Activated CD4-positive, alpha-beta T cell treated with anti-CD3 and anti-CD28 coated beads, Interleukin-2, amount 50 U/mL, for 24 hours (primary cell): ENCODE measurements around the gene OR2H2.

ENCODE experiments used
- DNase-seq, 2 donors: peaks; one replicate each; pipeline ENCODE4 v3.0.0-alpha.2; 2020; ENCODE audit warnings: low read depth in 1 of 2, low spot score in 1 of 2

Gene OR2H2

DNA sequence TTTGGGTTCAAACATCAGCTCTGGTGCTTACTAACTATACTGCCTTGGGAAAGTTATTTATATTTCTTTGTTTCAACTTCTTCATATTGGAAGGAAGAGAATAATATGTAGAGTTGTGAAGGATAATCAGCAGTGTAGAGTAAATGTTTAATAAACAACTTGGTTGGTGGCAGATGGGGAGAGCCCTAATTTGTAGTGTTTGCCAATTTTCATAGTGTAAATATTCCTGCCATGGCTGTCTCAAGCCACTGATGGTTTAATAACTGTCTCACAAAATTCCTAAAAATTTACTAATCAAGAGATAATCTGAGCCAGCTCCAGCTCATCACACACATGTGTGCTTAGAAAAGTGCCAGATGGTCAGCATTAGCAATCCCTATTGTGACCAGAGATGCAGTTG, at the start of gene OR2H2:
Gene OR2H2 (plus strand): TSS at position 301 of the 400 bp plus-strand sequence. CDS start 2,824 bp downstream, outside the sequence.
- DNase-seq, result no peak

DNA sequence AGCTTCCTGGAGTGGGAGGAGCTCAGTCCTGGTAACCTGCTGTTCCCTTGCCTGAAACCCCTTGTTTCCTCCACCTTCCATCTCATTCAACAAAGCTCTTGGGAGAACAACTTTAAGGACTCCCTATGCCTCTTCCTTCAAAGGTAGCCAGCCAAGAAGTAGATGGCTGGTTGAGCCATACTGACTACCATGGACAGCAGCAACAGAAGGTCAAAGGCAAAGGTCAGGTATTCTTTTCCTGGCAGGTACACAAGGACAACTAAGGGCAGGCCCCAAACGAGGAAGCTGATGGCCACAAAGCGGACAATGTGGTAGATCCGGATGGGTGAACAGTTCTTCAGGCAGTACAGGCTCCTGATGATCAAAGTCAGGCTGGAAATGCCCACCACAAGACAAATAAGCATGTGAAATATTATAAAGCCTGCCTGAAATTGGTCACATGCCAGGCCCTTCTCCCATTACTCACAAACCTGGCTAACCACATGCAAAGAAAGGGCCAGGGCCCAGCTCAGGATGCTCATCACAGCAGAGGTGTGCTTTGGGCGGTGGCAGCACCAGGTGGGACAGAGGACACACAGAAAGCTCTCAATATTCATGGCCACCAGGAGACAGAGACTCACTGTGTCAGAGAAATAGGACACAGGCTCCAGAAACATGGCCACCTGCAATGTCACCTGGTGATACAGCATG, 47.1 kb upstream of the OR2H2 start:
- DNase-seq, result no peak

DNA sequence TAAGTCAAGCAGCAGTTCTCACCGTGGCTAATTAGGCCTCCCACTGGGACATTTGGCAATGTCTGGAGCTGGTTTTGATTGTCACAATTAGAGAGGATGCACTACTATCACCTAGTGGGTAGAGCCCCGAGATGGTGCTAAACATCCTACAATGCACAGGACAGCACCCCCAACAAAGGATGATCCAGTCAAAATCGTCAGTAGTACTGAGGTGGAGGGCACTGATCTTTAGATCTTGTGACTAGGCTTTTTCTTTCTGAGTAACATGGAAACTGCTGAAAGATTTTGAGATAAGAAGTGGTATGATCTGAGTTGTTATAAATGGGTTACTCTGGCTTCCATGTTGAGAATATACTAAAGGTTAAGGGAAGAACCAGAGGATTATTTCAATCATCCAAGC, 37.3 kb upstream of the OR2H2 start:
- no peak for DNase-seq

DNA sequence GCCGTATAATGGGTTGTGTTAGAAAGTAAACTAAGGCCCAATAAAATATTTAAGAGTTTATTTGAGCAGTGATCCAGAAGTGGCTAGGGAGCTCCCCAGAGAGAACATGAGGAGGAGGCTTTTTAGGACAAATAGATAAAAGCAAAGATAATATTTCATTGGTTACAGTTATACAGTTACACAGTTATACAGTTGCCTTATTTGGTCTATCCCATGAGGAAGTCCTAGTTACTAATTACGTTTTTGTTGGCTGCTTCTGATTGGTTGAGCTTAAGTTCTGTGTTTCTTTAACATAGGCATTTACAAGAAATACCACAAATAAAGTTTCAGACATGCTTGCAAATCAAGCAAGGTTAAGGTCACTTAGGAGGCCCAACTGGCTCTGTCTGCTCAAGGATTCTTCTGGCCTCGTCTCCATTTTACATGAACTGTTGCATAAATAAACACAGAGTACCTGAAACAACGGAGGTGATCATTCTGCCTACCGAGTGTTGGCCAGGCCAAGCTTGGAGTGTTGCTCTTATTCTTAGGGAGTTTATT, 32.3 kb upstream of the OR2H2 start:
- DNase-seq, result peak in 1 of 2 donors; percentile 27

DNA sequence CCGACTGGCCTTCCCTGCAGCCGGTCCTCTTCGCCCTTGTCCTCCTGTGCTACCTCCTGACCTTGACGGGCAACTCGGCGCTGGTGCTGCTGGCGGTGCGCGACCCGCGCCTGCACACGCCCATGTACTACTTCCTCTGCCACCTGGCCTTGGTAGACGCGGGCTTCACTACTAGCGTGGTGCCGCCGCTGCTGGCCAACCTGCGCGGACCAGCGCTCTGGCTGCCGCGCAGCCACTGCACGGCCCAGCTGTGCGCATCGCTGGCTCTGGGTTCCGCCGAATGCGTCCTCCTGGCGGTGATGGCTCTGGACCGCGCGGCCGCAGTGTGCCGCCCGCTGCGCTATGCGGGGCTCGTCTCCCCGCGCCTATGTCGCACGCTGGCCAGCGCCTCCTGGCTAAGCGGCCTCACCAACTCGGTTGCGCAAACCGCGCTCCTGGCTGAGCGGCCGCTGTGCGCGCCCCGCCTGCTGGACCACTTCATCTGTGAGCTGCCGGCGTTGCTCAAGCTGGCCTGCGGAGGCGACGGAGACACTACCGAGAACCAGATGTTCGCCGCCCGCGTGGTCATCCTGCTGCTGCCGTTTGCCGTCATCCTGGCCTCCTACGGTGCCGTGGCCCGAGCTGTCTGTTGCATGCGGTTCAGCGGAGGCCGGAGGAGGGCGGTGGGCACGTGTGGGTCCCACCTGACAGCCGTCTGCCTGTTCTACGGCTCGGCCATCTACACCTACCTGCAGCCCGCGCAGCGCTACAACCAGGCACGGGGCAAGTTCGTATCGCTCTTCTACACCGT, 31.5 kb upstream of the OR2H2 start:
- DNase-seq, result no peak

DNA sequence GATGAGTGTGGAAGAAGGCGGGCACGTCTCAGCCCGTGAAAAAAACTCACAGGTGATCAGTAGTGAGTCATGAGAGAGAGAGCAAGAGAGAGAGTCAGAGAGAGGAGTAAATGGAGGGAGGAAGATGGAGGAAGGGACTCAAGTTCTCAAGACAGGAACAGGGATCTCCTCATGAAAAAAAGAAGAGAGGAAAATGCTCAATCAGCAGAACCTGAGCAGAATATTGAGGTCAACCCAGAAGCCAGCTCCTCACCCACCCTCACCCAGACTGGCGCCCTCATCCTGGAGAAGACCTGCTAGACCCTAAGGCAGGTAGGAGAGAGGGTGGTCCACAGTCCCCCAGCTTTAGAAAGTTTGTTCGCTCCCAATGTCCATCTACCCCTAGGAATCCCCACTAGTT, 30.2 kb upstream of the OR2H2 start:
- DNase-seq, result no peak

DNA sequence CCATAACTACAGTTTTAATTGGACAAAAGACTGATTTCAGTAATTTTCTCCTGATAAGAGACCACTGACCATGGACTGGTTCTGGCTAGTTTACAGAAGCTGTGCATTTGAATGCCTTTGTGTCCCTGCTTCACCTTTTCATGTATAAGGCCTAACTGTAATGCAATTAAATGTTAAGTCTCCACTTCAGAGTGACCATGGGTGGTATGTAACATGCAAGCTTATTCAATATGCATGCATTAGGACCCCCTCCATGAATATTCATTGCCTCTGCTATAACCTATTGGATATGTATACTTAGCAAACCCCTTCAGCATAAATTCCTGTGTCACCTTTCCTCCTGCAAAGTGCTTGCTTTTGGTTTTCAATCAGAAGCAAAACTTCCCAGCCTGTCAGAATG, 27.6 kb upstream of the OR2H2 start:
- no peak for DNase-seq

DNA sequence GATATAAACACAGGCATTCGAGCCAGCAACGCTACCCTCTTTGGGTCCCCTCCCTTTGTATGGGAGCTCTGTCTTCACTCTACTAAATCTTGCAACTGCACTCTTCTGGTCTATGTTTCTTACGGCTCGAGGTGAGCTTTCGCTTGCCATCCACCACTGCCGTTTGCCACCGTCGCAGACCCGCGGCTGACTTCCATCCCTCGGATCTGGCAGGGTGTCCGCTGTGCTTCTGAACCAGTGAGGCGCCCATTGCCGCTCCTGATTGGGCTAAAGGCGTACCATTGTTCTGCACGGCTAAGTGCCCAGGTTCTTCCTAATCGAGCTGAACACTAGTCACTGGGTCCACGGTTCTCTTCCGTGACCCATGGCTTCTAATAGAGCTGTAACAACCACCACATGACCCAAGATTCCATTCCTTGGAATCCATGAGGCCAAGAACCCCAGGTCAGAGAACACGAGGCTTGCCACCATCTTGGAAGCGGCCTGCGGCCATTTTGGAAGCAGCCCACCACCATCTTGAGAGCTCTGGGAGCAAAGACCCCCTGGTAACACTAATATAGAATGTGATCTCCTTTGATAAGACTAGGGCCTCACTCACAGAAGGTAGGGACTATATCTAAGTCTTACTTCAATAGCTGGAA, 26.4 kb upstream of the OR2H2 start:
- DNase-seq, result no peak

DNA sequence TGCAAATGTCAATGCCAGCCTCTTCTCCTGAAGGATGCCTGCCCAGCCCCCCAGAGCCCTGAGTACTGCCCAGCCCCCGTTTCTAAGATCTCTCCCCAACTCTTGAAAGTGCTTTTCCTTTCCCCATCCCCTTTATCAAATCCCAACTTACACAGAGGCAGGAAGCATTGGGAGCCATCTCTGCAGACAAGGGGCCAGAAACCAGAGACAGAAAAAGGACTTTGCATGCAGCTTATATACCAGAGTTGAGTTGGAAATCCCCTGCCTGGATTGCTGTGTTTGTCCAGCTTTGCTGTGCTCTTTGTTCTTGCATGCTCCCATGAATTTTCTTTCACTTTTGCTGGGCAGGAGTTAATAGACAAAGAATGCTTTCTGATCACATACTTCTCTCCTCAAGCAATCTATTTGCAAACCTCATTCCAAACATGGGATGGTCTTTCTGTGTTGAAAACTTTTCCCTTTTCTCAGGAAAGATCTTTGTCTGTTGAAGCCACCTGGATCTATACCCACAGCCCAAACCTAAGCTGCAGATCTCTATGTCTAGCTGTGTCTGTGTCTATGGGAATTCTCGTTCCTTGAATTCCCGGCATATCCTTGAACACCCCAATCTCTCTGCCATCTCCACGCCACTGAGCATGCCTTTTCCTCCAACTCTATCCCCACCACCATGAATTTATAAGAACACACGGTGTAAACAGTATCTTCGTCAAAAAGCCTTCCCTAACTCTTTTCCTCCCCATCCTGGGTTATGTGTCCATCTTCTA, 25.2 kb upstream of the OR2H2 start, which contains the start of gene UBD:
Gene UBD (minus strand): TSS at position 209 of the 764 bp plus-strand sequence. CDS start 31 bp downstream, at position 178.
- no peak for DNase-seq

DNA sequence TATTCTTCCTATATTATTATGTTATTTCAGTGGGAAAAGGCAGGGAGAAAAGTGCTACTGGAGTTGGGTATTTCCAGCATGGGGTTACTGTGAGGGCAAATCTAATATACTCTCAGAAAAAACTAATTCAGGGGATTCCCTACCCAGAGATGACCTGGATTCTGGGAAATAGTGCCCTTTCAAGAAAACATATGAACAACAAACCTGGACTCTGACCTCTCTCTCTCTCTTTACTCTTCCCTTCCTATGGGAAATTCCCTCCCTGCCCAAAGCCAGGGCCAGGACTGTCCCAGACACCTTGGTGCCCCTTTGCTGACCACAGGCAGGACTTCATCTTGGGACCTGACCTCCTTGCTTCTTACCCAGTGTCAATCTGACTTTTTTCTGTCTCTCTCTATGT, 23.8 kb upstream of the OR2H2 start:
- no peak for DNase-seq

DNA sequence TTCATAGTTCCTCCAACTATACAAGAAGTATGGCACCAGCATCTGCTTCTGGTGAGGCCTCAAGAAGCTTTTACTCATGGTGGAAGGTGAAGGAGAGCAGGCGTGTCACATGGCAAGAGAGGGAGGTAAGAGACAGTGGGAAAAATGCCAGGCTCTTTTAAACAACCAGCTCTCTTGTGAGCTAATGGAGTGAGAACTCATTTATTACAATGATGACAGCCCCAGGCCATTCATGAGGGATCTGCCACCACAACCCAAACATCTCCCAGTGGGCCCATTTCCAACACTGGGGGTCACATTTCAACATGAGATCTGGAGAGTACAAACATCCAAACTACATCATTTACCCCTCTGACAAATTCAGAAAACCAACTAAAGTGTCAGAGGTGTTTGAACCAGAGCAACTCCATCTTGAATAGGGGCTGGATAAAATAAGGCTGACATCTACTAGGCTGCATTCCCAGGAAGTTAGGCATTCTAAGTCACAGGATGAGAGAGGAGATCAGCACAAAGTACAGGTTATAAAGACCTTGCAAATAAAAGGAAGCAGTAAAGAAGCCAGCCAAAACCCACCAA, 23.2 kb upstream of the OR2H2 start:
- no peak for DNase-seq

DNA sequence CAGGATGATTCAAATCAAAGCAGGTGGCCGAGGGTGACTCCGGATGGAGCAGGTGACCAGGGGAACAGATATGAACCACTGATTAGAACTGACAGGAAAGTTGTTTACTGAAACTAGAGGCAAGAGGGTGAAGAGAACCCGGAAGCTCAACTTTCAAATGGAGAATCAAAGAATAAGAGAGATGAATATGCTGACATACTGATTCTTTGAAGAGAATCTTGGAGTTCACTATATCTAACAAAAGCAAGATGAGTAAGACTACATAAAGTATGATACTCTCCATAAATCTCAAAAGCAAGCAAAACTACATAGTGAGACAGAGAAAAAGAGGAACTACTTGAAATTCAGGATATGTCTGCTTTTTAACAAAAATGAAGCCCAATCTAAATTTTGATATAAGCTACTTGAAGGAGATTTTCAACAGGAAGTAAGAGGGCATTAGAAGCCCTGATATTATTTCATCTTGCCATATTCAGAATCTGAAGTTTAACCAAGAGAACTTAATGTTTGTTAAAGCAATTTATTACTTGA, 21.4 kb upstream of the OR2H2 start:
- DNase-seq, result no peak

DNA sequence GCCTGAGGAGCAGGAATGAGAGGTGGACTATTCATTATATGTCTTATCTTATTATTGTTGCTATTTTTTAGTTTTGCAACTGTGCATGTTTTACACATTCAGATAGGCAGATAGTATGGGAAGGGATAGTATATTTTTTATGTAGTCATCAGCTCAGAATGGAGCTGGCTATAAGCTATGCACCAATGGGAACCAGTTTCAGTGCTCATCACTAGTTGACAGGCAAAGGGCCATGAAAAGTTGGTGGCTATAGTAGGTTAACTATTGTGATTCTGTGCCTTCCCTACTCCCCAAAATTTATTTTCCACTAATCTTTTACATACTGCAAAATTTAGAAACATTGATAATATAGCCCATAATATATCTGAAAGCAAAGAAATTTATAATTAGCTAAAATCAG, 20.0 kb upstream of the OR2H2 start:
- DNase-seq, result no peak

DNA sequence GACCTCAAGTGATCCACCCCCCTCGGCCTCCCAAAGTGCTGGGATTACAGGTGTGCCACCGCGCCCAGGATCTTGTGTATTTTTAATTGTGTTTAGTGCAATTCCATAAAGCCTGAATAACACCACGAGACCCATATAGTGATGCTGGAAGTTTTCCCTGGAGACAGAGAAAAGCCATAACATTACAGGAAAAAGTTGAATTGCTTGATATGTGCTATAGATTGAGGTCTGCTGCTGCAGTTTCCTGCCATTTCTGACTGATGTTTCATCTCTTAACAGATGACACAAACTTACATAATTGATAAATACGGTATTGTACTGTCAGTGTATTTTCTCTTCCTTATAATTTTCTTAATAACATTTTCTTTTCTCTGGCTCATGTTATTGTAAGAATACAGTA, 18.1 kb upstream of the OR2H2 start:
- no peak for DNase-seq

DNA sequence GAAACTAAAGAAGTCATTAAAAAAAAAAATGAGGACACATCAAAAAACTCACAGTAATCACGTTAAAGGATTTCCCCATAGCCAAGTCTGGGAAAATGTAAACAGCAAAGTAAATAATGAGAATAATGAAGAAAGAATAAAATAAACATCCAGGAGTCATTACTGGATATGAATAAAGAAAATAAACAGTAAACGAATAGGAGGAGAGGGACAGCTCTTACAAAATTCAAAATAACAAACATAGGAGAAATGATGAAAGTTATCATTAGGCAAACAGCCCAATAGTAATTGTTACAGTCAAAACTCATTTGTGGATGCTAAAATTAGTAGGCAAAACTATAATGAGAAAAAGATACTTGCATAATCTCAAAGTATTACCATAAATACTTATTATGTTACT, 17.4 kb upstream of the OR2H2 start:
- DNase-seq, result no peak

DNA sequence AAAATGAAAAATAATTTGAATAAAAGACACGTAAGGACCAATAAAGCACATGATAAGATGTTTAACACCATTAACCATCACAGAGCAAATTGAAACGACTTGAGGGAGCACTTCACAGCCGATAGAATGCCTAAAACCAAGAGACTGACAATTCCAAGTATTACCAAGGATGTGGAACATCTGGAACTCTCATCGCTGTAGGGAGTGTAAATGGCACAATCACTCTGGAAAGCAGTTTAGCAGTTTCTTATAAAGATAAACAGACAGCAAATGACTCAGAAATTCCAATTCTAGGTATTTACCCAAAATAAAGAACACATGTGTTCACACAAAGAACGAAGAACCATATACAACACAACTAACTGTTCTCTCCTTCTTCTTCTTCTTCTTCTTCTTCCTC, 16.9 kb upstream of the OR2H2 start:
- no peak for DNase-seq

DNA sequence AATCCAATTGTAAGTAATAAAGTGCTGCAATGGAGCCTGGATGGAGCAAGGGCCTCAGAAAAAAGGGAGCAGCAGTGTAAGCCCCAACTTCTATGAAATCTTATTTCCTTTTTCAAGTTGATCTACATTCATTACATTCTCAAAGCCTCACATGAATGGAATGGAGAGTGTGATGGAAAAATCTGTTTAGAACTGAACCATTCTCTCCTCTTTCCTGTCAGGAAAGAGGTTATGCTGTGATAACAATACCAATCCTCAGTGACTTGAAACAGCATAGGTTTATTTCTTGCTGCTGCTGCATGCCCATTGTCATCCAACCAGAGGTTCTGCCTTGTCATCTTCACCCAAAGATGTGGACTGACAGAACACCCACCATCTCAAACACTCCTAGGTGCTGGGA, 8.9 kb upstream of the OR2H2 start:
- no peak for DNase-seq

DNA sequence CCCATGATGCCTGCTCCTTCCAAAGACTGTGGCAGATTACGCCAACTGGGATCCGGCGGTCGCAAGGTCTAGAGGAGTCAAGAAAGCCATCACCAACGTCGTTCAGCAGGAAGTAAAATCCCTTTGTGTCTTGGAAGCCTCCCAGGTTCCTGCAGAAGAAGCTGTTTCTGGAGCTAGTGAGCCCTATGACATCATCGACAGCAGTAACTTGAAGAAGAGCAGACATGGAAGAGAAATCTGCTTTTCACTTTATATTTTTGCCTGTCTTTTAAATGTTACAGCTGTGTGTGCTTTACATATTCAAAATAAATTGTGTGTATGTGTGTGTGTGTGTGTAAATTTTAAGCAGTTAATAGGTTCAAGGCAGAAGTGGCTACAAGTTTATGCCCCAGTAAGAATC, 7.4 kb upstream of the OR2H2 start:
- DNase-seq, result no peak

DNA sequence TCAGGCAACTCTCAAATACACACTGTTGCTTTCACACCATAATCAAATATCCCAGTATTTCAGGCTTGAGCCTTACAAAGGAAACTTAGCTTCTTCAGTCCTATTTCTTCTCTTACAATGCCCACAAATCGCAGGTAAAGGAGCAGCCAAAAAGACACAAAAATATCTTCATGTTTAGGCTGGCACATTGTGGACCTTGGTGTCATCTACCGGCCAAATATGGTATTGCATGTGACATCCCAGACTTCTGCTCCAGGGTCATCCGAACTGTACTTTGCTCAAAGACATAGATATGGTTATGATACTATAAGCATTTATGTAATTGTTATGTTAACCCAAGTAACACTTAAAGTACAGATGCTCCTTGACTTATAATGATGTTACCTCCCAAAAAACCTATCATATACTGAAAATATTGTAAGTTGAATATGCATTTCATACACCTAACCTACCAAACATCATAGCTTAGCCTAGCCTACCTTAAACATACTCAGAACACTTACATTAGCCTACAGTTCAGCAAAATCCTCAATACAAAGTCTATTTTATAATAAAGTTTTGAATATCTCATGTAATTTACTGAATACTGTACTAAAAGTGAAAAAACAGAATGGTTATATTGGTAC, 4.6 kb downstream of the OR2H2 start:
- peak; percentile 14 to 44 for DNase-seq

DNA sequence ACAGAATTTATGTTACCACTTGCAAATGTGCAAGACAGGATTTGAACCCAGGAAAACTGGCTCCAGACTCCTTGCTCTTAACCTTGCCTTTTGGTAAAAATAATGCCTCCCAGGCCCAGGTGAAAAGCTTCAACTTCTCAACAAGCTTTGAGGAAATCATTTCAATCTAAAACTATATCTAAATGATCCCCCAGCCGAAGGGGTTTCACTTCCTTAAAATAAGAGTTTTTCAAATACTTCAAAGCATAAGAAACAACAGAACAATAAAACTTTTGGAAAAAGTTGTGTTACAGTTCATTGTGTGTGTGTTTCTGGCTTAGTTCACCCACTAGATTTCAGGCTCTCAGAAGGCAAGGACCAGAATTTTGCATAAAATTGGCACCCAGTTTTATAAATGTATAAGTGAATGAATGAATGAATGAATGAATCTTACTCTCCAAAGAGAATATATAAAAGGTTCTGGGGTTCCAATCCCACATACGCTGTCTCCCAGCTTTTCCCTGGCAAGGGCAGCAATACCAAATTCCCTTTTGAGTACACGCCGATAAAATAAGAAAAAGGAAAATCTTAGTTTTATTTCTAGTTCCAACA, 5.4 kb downstream of the OR2H2 start:
- DNase-seq, result no peak
